CD4-positive, CD25-positive, alpha-beta regulatory T cell (primary cell): ENCODE results near the gene BACE2. TPM values are rescaled to one million over a fixed set of nuclear protein-coding genes. Genes with fewer than 3 reads are reported as not detected.

Source experiments
- ATAC-seq, 2 donors: fragments of 150-1000 bp; cut with Tn5 transposase; one replicate each; pipeline ENCODE4 v1.10.0; 2021; ENCODE audit warnings: low read depth in 2 of 2, moderate number of reproducible peaks in 2 of 2, moderate library complexity in 1 of 2
- DNase-seq, 3 donors: peaks; one replicate each; pipeline versions ENCODE4 v3.0.0 to v3.0.0-alpha.2; 2012 to 2022; ENCODE audit warnings: mixed read lengths in 1 of 3
- H3K27ac ChIP-seq: one replicate; pipeline ENCODE4 v1.7.0; 2013; ENCODE audit warnings: mild to moderate bottlenecking, low read length; ENCODE audit not compliant: insufficient read depth, poor library complexity, severe bottlenecking
- H3K27me3 ChIP-seq: one replicate; pipeline ENCODE4 v1.7.0; 2013; ENCODE audit warnings: low read length; ENCODE audit not compliant: control insufficient read depth, insufficient read depth
- H3K36me3 ChIP-seq: one replicate; pipeline ENCODE4 v1.7.0; 2013; ENCODE audit warnings: mild to moderate bottlenecking, low read length, moderate library complexity; ENCODE audit not compliant: control insufficient read depth, insufficient read depth
- H3K4me1 ChIP-seq: 2 replicates; pipeline ENCODE4 v1.7.0; 2013; ENCODE audit warnings: mild to moderate bottlenecking, low read length; ENCODE audit not compliant: insufficient read depth, control insufficient read depth, poor library complexity, severe bottlenecking
- H3K4me3 ChIP-seq: one replicate; pipeline ENCODE4 v1.7.0; 2013; ENCODE audit warnings: low read depth, mild to moderate bottlenecking, low read length, moderate library complexity
- H3K9me3 ChIP-seq, 2 experiments: 1 replicate in 1 of 2; 2 replicates in 1 of 2; pipeline ENCODE4 v1.7.0; 2013; ENCODE audit warnings: low read length in 2 of 2, mild to moderate bottlenecking in 1 of 2, moderate library complexity in 1 of 2; ENCODE audit not compliant: control insufficient read depth in 2 of 2
- H3K27ac Mint-ChIP-seq, 3 donors: one replicate each; pipeline ENCODE4 v1.8.0; 2020 to 2022; ENCODE audit warnings: mild to moderate bottlenecking in 3 of 3, mixed read lengths in 3 of 3, moderate library complexity in 2 of 3
- H3K27me3 Mint-ChIP-seq: one replicate; pipeline ENCODE4 v1.8.0; 2022; ENCODE audit warnings: mild to moderate bottlenecking, mixed read lengths
- H3K36me3 Mint-ChIP-seq: one replicate; pipeline ENCODE4 v1.8.0; 2020; ENCODE audit warnings: mixed read lengths
- H3K4me1 Mint-ChIP-seq, 4 donors: one replicate each; pipeline ENCODE4 v1.8.0; 2020 to 2022; ENCODE audit warnings: mixed read lengths in 4 of 4, mild to moderate bottlenecking in 1 of 4
- H3K4me3 Mint-ChIP-seq, 4 donors: one replicate each; pipeline ENCODE4 v1.8.0; 2020 to 2022; ENCODE audit warnings: mild to moderate bottlenecking in 4 of 4, mixed read lengths in 4 of 4, moderate library complexity in 3 of 4
- H3K9me3 Mint-ChIP-seq, 7 donors: one replicate each; pipeline ENCODE4 v1.8.0; 2020 to 2022; ENCODE audit warnings: mixed read lengths in 7 of 7, mild to moderate bottlenecking in 3 of 7, moderate library complexity in 2 of 7
- polyA plus RNA-seq, 4 donors: library from polyadenylated mRNA; unstranded; fragments of 300-500 nt; fragmentation: Illumina TruSeq; gene quantifications; one replicate each; pipeline ENCODE4 v1.2.3, GENCODE V29; 2021
- total RNA-seq: library from RNA; stranded (reverse); gene quantifications from one replicate; pipeline ENCODE4 v1.2.3, GENCODE V29; 2022

BACE2 gene
- total and polyA plus RNA-seq, 5 donors from 2014 or later, result 0.70 to 2.5 (median 1.1) TPM

DNA sequence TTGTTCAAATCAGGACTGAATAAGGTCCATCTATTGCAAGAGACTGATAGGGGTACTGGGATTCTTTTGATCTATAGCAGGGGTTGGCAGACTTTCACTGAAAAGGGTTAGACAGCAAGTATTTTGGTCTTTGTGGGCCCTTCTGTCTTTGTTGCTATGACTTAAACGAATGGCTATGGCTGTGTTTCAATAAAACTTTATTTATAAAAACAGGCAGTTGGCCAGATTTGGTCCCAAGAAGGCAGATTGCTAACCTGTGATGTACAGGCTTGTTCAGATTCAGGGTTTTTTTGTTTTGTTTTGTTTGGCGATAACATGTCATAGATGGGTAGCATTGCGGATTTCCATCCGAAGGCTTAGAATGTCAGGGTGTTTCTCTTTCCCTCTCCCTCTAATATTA, 3.9 kb upstream of the BACE2 start:
- Mint-ChIP-seq H3K27me3 (peaks cover 33% of the 10 kb centered on the region), H3K4me1 (peaks cover 0 to 7% (median 2%) of the 10 kb centered on the region in 4 donors), H3K9me3 (peaks cover 0 to 2% (median 0%) of the 10 kb centered on the region in 7 donors), H3K4me3 (no peak overlapping the region), H3K36me3 (no peaks in the 10 kb centered on the region), H3K27ac (no peak overlapping the region)
- Histone ChIP-seq H3K4me3 (no peak overlapping the region), H3K9me3 (no peaks in the 10 kb centered on the region), H3K4me1 (peaks cover 10% of the 10 kb centered on the region), H3K27me3 (peaks cover 13% of the 10 kb centered on the region), H3K27ac (no peak overlapping the region), H3K36me3 (no peaks in the 10 kb centered on the region)
- ATAC-seq (no peak), DNase-seq (no peak)

GRCh38 chr21:41164981-41165655, 2.8 kb upstream of the BACE2 start:
- H3K4me3 ChIP-seq, result no peak overlapping the region
- peaks cover 5 to 11% (median 8%) of the 10 kb centered on the region in 4 donors for H3K4me1 Mint-ChIP-seq
- H3K4me1 ChIP-seq, result peaks cover 10% of the 10 kb centered on the region
- DNase-seq (no peak), ATAC-seq (no peak)
- peaks cover 17% of the 10 kb centered on the region for H3K27me3 ChIP-seq
- H3K36me3 ChIP-seq, result no peaks in the 10 kb centered on the region
- peaks cover 43% of the 10 kb centered on the region for H3K27me3 Mint-ChIP-seq
- no peak overlapping the region for H3K27ac ChIP-seq
- peak overlapping the region in 1 of 4 donors; percentile 8 for H3K4me3 Mint-ChIP-seq
- no peaks in the 10 kb centered on the region for H3K36me3 Mint-ChIP-seq
- H3K9me3 ChIP-seq, result no peaks in the 10 kb centered on the region
- H3K9me3 Mint-ChIP-seq, result peaks cover 0 to 2% (median 0%) of the 10 kb centered on the region in 7 donors
- no peak overlapping the region for H3K27ac Mint-ChIP-seq

DNA sequence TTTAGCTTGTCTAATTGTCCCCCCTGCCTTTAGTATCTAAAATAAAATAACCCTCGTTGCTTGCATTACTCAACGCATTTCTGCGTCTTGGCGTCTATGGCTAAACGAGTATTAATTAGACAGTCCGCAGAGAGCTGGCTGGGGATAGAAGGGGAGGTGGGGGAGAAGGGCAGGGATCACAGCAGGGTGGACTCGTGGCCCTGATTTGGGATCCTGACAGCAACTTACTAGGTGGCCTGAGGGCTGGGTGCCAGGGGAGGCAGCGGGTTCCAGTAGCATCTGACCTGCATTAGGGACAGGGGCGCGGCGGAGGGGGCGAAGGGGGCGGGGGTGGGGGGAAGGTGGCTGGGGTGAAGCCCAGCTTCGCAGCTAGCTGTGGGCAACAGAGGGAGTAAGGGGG, 1.1 kb upstream of the BACE2 start:
- DNase-seq (no peak), ATAC-seq (no peak)
- H3K4me3 ChIP-seq, result no peak overlapping the region
- H3K27ac Mint-ChIP-seq, result no peak overlapping the region
- no peaks in the 10 kb centered on the region for H3K36me3 Mint-ChIP-seq
- peaks cover 19% of the 10 kb centered on the region for H3K27me3 ChIP-seq
- H3K4me3 Mint-ChIP-seq, result peak overlapping the region in 3 of 4 donors; percentile 22 to 55 (median 43)
- no peaks in the 10 kb centered on the region for H3K9me3 ChIP-seq
- peaks cover 5 to 11% (median 8%) of the 10 kb centered on the region in 4 donors for H3K4me1 Mint-ChIP-seq
- H3K4me1 ChIP-seq, result peaks cover 10% of the 10 kb centered on the region
- H3K36me3 ChIP-seq, result no peaks in the 10 kb centered on the region
- no peaks in the 10 kb centered on the region for H3K9me3 Mint-ChIP-seq
- H3K27me3 Mint-ChIP-seq, result peaks cover 60% of the 10 kb centered on the region
- no peak overlapping the region for H3K27ac ChIP-seq

- Mint-ChIP-seq H3K27me3 (peaks cover 67% of the 10 kb centered on the region), H3K27ac (no peak overlapping the region)
- no peak for ATAC-seq
These were observed 664 bp downstream of the BACE2 start for GRCh38 chr21:41168391-41169257.

GRCh38 chr21:41169258-41169576, 1.3 kb downstream of the BACE2 start:
- Mint-ChIP-seq H3K27me3 (peaks cover 61% of the 10 kb centered on the region), H3K4me3 (peak overlapping the region in 3 of 4 donors; percentile 39 to 81 (median 64)), H3K4me1 (peaks cover 5 to 11% (median 8%) of the 10 kb centered on the region in 4 donors), H3K27ac (no peak overlapping the region), H3K36me3 (no peaks in the 10 kb centered on the region), H3K9me3 (no peaks in the 10 kb centered on the region)
- H3K27ac ChIP-seq, result no peak overlapping the region
- no peaks in the 10 kb centered on the region for H3K9me3 ChIP-seq
- H3K36me3 ChIP-seq, result no peaks in the 10 kb centered on the region
- no peak for DNase-seq
- peaks cover 10% of the 10 kb centered on the region for H3K4me1 ChIP-seq
- H3K4me3 ChIP-seq, result no peak overlapping the region
- H3K27me3 ChIP-seq, result peaks cover 19% of the 10 kb centered on the region
- no peak for ATAC-seq

More at GRCh38 chr21:41168391-41169257, 664 bp downstream of the BACE2 start:
- Mint-ChIP-seq H3K4me1 (peaks cover 5 to 11% (median 8%) of the 10 kb centered on the region in 4 donors), H3K4me3 (peak overlapping the region in 3 of 4 donors; percentile 39 to 81 (median 64)), H3K36me3 (no peaks in the 10 kb centered on the region), H3K9me3 (no peaks in the 10 kb centered on the region)
- Histone ChIP-seq H3K27ac (no peak overlapping the region), H3K9me3 (no peaks in the 10 kb centered on the region), H3K4me1 (peaks cover 10% of the 10 kb centered on the region), H3K27me3 (peaks cover 19% of the 10 kb centered on the region), H3K4me3 (no peak overlapping the region), H3K36me3 (no peaks in the 10 kb centered on the region)
- DNase-seq, result peak in 1 of 3 donors; percentile 4

- DNase-seq (no peak), ATAC-seq (no peak)
- Histone ChIP-seq H3K4me3 (no peak overlapping the region), H3K27me3 (peaks cover 19% of the 10 kb centered on the region), H3K36me3 (no peaks in the 10 kb centered on the region), H3K4me1 (peaks cover 10% of the 10 kb centered on the region), H3K9me3 (no peaks in the 10 kb centered on the region), H3K27ac (no peak overlapping the region)
- Mint-ChIP-seq H3K9me3 (no peaks in the 10 kb centered on the region), H3K27ac (no peak overlapping the region), H3K4me3 (peak overlapping the region in 1 of 4 donors; percentile 60), H3K4me1 (peaks cover 5 to 11% (median 8%) of the 10 kb centered on the region in 4 donors), H3K36me3 (no peaks in the 10 kb centered on the region), H3K27me3 (peaks cover 56% of the 10 kb centered on the region)
These were observed 1.7 kb downstream of the BACE2 start for GRCh38 chr21:41169701-41170100.

DNA sequence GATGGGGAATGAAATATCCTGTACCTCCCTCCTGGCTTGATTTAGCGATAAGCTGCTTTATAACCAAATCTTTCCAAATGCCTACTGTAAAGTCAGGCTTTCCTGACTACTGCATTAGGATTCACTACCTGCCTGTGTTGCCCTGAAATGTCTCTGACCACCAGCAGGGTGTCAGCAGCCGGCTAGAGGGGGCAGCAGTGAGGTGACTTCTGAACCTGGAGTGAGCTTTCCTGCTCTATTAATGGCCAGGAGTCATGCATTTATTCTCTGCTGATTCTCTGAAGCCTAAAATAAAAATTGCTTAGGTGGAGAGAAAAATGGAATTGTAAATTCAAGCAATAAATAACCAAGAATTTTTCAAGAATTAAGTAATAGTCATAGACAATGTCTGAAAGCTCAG, 2.5 kb downstream of the BACE2 start:
- Histone ChIP-seq H3K27ac (no peak overlapping the region), H3K27me3 (peaks cover 18% of the 10 kb centered on the region), H3K9me3 (no peaks in the 10 kb centered on the region), H3K4me3 (no peak overlapping the region), H3K36me3 (no peaks in the 10 kb centered on the region), H3K4me1 (peaks cover 10% of the 10 kb centered on the region)
- H3K4me1 Mint-ChIP-seq, result peaks cover 5 to 11% (median 8%) of the 10 kb centered on the region in 4 donors
- no peaks in the 10 kb centered on the region for H3K9me3 Mint-ChIP-seq
- peak in 1 of 3 donors; percentile 20 for DNase-seq
- no peak for ATAC-seq
- H3K4me3 Mint-ChIP-seq, result peak overlapping the region in 1 of 4 donors; percentile 43
- H3K27ac Mint-ChIP-seq, result no peak overlapping the region
- peaks cover 51% of the 10 kb centered on the region for H3K27me3 Mint-ChIP-seq
- H3K36me3 Mint-ChIP-seq, result no peaks in the 10 kb centered on the region
